HT-29 (cell line): Measurements from ENCODE around the gene EMILIN2. TPM values are rescaled to one million over a fixed set of nuclear protein-coding genes. Genes with fewer than 3 reads are reported as not detected.

Source experiments
- DNase-seq: peaks from one replicate; pipeline ENCODE4 v3.0.0-alpha.2; 2015; ENCODE audit warnings: low spot score
- total RNA-seq: library from RNA; depleted of rRNA; stranded (reverse); fragments of >200 nt; shearing (Covaris generic); gene quantifications from 2 replicates; pipeline ENCODE4 v1.2.3, GENCODE V29; 2014; rRNA removed

EMILIN2 gene
- total RNA-seq, 1 experiment from 2014 or later: 33.0 TPM

DNA sequence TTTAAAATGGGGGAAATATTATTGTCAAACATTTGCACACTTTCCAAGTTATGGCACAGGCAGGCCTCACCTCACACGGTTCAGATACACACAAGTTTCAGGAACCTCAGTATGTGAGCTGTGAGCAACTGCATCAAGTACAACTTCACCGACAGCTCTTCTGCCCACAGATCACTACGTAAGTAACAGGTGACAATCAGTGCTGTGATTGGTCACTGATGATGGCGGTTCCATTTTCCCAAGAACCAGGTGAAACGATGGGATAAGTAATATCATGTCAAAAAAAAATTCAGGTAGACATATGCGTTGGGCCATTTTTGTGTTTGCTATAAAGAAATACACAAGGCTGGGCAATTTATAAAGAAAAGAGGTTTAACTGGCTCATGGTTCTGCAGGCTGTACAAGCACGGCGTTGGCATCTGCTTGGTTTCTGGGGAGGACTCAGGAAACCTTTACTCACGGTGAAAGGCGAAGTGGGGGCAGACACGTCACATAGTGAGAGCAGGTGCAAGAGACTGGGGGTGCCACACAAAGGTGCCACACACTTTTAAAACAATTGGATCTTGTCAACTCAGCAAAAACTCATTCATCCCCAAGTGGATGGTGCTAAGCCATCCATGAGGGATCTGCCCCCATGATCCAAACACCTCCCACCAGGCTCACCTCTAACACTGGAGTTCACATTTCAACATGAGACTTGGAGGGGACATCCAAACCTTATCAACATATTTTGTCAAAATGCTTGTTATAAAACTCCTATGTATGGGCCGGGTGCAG is 108.3 kb downstream of the EMILIN2 start:
- no peak for DNase-seq

DNA sequence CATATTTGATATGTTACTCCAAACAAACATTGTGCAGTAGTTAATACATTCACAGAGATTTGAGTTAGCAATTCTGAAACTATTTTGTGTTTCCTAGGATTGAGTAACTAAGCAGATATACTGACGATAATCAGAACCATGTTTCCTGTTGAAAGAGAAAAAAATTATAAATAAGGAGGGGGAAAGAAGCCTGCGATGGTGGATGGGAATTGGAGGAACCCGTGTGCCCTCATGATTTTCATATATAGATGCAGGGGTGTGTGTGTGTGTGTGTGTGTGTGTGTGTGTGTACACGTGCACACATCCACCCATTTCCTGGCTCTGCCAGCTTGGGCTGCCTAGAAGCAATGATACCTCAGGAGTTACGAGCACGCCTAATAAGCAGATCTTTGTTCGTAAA is 109.2 kb downstream of the EMILIN2 start:
- DNase-seq: no peak

DNA sequence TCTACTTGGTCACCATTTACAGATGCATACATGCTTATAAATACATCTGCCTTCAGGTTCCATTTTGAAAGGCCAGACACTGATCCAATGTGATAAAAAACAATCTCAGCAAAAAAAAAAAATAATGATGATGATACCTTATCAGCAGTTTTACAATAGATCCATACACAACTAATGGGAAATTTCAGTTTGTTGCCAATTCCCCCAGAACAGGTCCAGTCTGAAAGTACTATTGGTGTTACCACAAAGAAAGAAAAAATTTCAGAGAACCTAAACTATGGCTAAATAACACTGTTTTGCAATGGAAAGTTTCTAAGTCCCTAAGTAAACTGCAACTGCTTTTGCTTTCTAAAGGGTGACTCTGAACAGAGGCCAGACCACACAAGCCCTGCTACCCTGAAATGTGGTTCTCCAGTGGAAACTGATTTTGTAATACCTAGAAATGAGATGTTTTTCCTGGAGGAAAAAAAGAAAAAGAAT is 112.1 kb downstream of the EMILIN2 start:
- no peak for DNase-seq

GRCh38 chr18:2959341-2959740 is 112.5 kb downstream of the EMILIN2 start:
- DNase-seq: no peak

DNA sequence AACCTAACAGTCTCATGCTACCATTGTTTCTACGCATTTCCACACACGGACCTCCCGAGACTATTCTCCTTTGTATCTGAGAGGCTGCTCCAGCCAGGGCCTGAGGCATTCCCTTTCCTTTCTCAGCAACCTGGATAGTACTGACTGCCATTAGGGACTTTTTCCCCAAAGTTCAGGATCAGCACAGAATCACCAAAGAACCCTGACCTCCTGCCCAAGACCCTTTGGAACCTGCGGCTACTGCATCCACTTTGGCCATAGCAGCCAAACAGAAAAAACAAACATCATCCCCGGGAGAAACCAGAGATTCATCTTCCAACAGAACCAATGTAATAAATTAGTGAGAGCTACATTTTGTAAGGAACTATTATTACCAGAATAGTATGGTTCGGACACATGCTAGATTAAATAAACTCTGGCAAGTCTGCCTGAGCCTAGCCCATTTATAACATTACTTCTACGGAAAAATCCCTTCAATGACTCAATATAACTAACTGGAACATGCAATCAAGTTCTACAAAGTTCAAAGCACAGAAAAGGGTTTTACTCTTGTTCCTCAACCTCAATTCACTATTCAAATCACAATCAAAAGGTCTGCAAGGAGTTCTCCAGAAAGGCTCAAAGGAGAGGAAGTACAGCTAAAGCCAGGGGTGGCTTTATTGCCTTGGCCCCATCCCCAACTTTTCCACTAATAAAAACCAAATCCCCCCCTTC is 114.3 kb downstream of the EMILIN2 start:
- no peak for DNase-seq

- no peak for DNase-seq
These were observed 115.0 kb downstream of the EMILIN2 start for GRCh38 chr18:2961821-2962220.

- DNase-seq: no peak
These were observed 116.2 kb downstream of the EMILIN2 start for GRCh38 chr18:2963048-2963447.

DNA sequence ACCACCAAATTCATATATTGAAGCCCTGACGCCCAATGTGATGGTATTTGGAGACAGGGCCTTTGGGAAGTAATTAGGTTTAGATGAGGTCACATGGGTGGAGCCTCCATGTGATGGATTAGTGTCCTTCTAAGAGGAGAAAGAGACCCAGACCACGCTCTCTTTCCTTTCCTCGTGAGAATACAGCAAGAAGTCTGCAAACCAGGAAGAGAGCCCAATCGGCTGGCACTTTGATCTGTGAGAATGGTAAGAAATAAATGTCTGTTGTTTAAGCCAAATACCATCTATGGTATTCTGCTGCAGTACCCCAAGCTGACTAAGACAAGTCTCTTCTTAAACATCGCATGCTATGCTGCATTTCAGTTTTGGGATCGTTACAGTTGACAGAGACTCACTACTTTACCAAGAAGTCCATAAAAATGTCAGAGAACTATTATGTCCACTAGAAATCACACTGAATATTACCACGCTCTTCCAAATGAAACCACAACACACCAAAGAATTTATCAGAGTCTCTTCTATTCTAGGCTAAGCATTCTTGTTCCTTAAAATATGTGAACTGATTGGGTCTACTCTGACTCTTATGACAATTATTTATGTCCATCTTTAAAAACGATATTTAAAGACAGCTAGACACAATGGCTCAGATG is 117.7 kb downstream of the EMILIN2 start:
- no peak for DNase-seq

Other genes starting within 250 kb of the EMILIN2 start
- 34.4 and 35.1 TPM in 2 replicates for gene SMCHD1, start 191.3 kb upstream of the EMILIN2 start, total RNA-seq
- 35.5 and 41.8 TPM in 2 replicates for gene LPIN2, start 166.1 kb downstream of the EMILIN2 start, total RNA-seq